Fibroblast of skin of scalp (primary cell): ENCODE data around the gene SEMA4D.
"Not testable (repeated sequence)": the region's sequence is repeated elsewhere in the genome, so short reads cannot be mapped to it uniquely, and the experiment has no call there.

Experiments
- DNase-seq: peaks from one replicate; pipeline ENCODE4 v3.0.0-alpha.2; 2013

The SEMA4D gene

GRCh38 chr9:89482056-89482851 lies 15.7 kb downstream of the SEMA4D start:
- DNase-seq, result no peak

DNA sequence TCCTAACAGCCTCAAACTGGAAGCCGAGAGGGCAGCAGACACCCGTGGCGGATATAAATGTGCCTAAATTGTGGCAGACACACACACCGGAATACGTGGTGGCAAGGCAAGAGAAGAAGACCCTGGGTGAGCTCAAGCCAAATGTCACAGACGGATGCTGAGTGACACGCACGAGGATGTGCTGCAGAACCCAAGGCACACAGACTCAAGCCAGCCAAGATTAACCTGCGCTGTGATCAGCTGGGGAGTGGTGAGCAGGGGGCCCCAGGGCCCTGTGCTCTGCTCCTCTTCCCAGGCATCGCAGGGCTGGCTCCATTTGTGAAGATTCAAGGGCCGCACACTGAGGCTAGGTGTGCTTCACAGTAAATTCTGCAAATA lies 16.4 kb downstream of the SEMA4D start:
- DNase-seq, result no peak

DNA sequence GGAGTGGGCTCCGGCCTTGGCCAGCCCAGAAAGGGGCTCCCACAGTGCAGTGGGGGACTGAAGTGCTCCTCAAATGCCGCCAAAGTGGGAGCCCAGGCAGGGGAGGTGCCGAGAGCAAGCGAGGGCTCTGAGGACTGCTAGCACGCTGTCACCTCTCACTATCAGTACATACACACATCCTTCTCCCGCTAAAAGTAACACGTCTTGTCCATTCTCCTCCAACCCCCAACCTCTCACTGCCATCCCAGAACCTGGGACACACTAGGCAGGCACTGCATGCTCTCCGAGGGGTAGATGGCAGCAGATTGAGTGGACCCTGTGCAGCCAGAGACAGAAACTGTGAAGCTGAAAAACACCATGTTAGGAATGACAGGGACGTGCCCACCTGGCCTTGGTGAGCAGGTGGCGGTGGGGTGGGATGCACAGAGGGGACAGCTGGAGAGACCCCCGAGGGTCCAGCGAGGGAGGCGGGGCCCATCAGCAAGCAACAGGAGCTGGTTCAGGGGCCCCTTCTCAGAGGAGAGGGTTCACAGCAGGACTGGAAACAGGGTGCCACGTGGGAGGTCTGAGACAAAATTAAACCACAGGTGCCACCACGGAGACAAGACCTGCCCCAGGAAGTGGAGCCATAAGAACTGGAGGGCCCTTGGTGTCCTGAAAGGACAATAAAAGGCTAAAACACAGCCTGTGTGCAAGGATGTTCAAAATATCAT lies 16.9 kb downstream of the SEMA4D start:
- DNase-seq, result no peak

GRCh38 chr9:89480372-89480771 lies 17.5 kb downstream of the SEMA4D start:
- not testable (repeated sequence) for DNase-seq

DNA sequence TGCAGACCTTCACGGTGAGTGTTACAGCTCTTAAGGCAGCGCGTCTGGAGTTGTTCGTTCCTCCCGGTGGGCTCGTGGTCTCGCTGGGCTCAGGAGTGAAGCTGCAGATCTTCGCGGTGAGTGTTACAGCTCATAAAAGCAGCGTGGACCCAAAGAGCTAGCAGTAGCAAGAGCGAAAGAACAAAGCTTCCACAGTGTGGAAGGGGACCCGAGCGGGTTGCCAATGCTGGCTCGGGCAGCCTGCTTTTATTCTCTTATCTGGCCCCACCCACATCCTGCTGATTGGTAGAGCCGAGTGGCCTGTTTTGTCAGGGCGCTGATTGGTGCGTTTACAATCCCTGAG lies 18.3 kb downstream of the SEMA4D start:
- DNase-seq, result not testable (repeated sequence)

GRCh38 chr9:89478821-89479668 lies 18.9 kb downstream of the SEMA4D start:
- DNase-seq, result no peak

DNA sequence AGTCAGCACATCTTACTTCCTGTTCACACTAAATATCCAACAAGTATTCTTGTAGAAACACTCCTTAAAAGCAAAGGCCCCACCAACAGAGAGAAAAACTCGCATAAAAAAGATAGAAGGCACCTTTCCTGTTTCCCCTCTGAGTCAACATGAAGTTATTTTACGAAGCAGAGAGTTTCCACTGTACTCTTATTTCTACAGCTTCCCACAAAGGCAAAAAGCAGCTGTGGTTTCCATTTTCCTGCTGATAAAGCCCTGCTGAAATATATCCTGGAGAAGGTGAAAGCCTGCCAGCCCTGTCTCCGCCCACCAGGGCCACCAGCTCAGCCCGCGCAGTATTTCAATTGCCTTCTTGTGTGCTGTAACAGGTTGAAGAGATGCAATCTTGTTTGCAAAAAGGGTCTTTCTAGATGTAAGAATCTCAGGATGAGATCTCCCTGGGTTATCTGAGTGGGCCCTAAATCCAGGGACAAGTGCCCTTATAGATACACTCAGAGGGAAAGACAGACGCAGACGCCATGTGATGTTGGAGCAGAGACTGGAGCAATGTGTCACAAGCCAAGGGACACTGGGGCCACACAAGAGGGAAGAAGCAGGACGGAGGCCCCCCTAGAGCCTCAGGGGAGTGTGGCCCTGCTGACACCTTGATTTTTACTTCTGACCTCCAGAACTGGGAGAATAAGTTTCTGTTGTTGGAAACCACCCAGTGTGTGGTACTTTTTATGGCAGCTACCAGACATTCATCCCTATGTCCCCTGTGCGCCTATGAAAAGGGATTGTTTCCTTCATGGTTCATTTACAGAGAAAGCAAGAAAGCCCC lies 19.9 kb downstream of the SEMA4D start:
- no peak for DNase-seq

DNA sequence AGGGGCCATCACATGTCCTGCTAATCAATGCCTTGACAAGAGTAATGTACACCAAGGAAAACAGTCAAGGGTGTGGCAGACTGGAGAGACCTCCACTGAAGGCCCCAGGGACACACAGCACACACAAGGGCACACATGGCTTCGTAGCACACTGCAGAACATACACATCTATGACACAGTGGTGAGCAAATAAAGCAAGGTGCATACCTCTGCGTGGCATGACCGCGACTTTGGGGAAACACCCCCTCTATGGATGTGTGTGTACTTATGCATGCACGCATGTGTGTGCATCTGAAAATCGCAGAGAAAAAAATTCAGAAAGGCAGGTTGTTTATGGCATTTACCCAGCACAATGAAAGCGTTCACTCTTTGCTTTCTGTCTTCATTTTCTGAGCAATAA lies 20.5 kb downstream of the SEMA4D start:
- no peak for DNase-seq

GRCh38 chr9:89476546-89476945 lies 21.4 kb downstream of the SEMA4D start:
- DNase-seq, result no peak

GRCh38 chr9:89475891-89476440 lies 21.9 kb downstream of the SEMA4D start:
- no peak for DNase-seq

- no peak for DNase-seq
These were observed 23.0 kb downstream of the SEMA4D start for GRCh38 chr9:89474939-89475338.

DNA sequence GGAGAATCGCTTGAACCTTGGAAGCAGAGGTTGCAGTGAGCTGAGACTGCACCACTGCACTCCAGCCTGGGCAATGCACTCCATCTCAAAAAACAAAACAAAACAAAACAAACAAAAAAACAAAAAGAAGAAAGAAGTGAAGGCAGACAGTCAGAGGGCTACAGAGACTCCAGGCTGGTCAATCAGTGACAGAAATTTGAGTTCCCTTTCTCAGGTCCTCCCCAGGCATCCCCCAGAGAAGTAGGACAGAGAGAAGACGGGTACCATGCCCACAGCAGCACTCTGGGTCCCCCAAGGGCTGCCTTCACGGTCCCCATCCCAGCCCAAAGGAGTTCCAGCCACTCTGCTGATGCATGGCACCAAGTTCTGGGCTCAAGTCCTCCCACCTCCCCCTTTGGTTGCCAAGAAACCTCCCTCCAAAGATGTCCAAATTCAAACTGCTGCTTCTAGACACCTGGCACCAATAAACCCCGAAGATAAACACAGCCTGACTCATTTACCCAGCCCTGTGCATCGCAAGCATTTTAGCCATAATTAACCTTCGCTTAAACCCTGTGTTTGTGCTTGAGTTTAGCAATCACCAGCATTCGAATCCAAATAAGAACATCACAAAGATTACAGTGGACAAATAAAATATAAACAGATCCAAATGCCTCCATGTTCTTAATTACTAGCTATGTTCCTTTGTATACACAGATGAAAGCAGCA lies 24.0 kb downstream of the SEMA4D start:
- DNase-seq, result peak; percentile 13

DNA sequence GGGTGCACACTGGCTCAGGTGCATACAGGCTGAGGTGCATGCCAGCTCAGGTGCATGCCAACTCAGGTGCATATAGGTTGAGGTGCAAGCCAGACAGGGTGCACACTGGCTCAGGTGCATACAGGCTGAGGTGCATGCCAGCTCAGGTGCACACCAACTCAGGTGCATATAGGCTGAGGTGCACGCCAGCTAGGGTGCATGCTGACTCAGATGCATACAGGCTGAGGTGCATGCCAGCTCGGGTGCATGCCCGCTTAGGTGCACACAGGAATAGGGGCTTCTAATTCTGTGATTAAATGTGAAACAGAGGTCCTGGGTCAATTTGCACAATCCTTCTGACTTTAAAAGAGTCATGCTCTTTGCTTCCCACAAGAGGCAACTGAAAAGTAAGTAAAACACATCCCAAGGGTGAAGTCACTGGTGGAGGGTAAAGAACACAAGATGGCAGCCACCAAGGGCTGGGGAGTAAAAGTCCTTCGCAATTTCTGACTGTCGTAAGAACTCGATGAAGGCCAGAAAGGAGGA lies 26.1 kb downstream of the SEMA4D start:
- DNase-seq, result not testable (repeated sequence)

GRCh38 chr9:89471390-89471789 lies 26.5 kb downstream of the SEMA4D start:
- no peak for DNase-seq

GRCh38 chr9:89470224-89470839 lies 27.6 kb downstream of the SEMA4D start:
- DNase-seq, result no peak

GRCh38 chr9:89469003-89469402 lies 28.9 kb downstream of the SEMA4D start:
- DNase-seq, result no peak

GRCh38 chr9:89468281-89468960 lies 29.5 kb downstream of the SEMA4D start:
- DNase-seq, result no peak

GRCh38 chr9:89467278-89467625 lies 30.7 kb downstream of the SEMA4D start:
- no peak for DNase-seq

- DNase-seq, result no peak
These were observed 31.2 kb downstream of the SEMA4D start for GRCh38 chr9:89466451-89467277.
